ENCODE data around the gene CHN1.

CHN1 gene

GRCh38 chr2:174844295-174844708 is 160.9 kb downstream of the CHN1 start:
- ATAC-seq (replicated peaks): peak; percentile 32
- Mint-ChIP-seq H3K27ac (no peak overlapping the region), H3K4me1 (ENCODE audit: low read depth in 2 of 2) (peaks cover 0 to 2% of the 10 kb centered on the region in 2 donors), H3K27me3 (peaks cover 0 to 4% of the 10 kb centered on the region in 2 donors), H3K9me3 (no peaks in the 10 kb centered on the region), H3K4me3 (no peak overlapping the region), H3K36me3 (ENCODE audit: insufficient read depth) (no peaks in the 10 kb centered on the region)
- DNase-seq: no peak

GRCh38 chr2:174842496-174842895 is 162.7 kb downstream of the CHN1 start:
- Mint-ChIP-seq H3K36me3 (ENCODE audit: insufficient read depth) (no peaks in the 10 kb centered on the region), H3K4me3 (no peak overlapping the region), H3K9me3 (no peaks in the 10 kb centered on the region), H3K4me1 (ENCODE audit: low read depth in 2 of 2) (peaks cover 0 to 2% of the 10 kb centered on the region in 2 donors), H3K27ac (no peak overlapping the region), H3K27me3 (peaks cover 0 to 4% of the 10 kb centered on the region in 2 donors)
- no peak for ATAC-seq (replicated peaks)
- DNase-seq: no peak

GRCh38 chr2:174841936-174842335 is 163.2 kb downstream of the CHN1 start:
- Mint-ChIP-seq H3K27ac (no peak overlapping the region), H3K4me3 (no peak overlapping the region), H3K36me3 (ENCODE audit: insufficient read depth) (no peaks in the 10 kb centered on the region), H3K9me3 (no peaks in the 10 kb centered on the region), H3K4me1 (ENCODE audit: low read depth in 2 of 2) (peaks cover 0 to 2% of the 10 kb centered on the region in 2 donors), H3K27me3 (peaks cover 0 to 4% of the 10 kb centered on the region in 2 donors)
- ATAC-seq (replicated peaks) (no peak), DNase-seq (no peak)

GRCh38 chr2:174841350-174841749 is 163.8 kb downstream of the CHN1 start:
- peaks cover 0 to 4% of the 10 kb centered on the region in 2 donors for H3K27me3 Mint-ChIP-seq
- no peak overlapping the region for H3K27ac Mint-ChIP-seq
- no peaks in the 10 kb centered on the region for H3K9me3 Mint-ChIP-seq
- H3K36me3 Mint-ChIP-seq (ENCODE audit: insufficient read depth): no peaks in the 10 kb centered on the region
- H3K4me3 Mint-ChIP-seq: no peak overlapping the region
- ATAC-seq (replicated peaks): no peak
- no peak for DNase-seq
- H3K4me1 Mint-ChIP-seq (ENCODE audit: low read depth in 2 of 2): peaks cover 0 to 2% of the 10 kb centered on the region in 2 donors

- H3K4me1 Mint-ChIP-seq (ENCODE audit: low read depth in 2 of 2): peaks cover 0 to 2% of the 10 kb centered on the region in 2 donors
- no peak overlapping the region for H3K27ac Mint-ChIP-seq
- no peaks in the 10 kb centered on the region for H3K9me3 Mint-ChIP-seq
- ATAC-seq (replicated peaks): no peak
- H3K4me3 Mint-ChIP-seq: no peak overlapping the region
- no peak for DNase-seq
- H3K36me3 Mint-ChIP-seq (ENCODE audit: insufficient read depth): no peaks in the 10 kb centered on the region
- peaks cover 0 to 4% of the 10 kb centered on the region in 2 donors for H3K27me3 Mint-ChIP-seq
Observed at GRCh38 chr2:174840436-174840835, 164.7 kb downstream of the CHN1 start.

- no peak overlapping the region for H3K4me3 Mint-ChIP-seq
- no peak for DNase-seq
- H3K27me3 Mint-ChIP-seq: peaks cover 0 to 4% of the 10 kb centered on the region in 2 donors
- H3K4me1 Mint-ChIP-seq (ENCODE audit: low read depth in 2 of 2): peaks cover 0 to 2% of the 10 kb centered on the region in 2 donors
- H3K27ac Mint-ChIP-seq: no peak overlapping the region
- ATAC-seq (replicated peaks): no peak
- H3K36me3 Mint-ChIP-seq (ENCODE audit: insufficient read depth): no peaks in the 10 kb centered on the region
- H3K9me3 Mint-ChIP-seq: no peaks in the 10 kb centered on the region
Observed at GRCh38 chr2:174839662-174840061, 165.5 kb downstream of the CHN1 start.

- Mint-ChIP-seq H3K9me3 (peaks cover 0 to 8% of the 10 kb centered on the region in 2 donors), H3K27me3 (peaks cover 0 to 4% of the 10 kb centered on the region in 2 donors), H3K27ac (no peak overlapping the region), H3K4me3 (no peak overlapping the region), H3K36me3 (ENCODE audit: insufficient read depth) (no peaks in the 10 kb centered on the region), H3K4me1 (ENCODE audit: low read depth in 2 of 2) (peaks cover 7 to 9% of the 10 kb centered on the region in 2 donors)
- DNase-seq (no peak), ATAC-seq (replicated peaks) (no peak)
Observed at GRCh38 chr2:174836995-174837390, 168.2 kb downstream of the CHN1 start.

GRCh38 chr2:174836377-174836994 is 168.7 kb downstream of the CHN1 start:
- peaks cover 7 to 9% of the 10 kb centered on the region in 2 donors for H3K4me1 Mint-ChIP-seq (ENCODE audit: low read depth in 2 of 2)
- H3K9me3 Mint-ChIP-seq: peaks cover 0 to 8% of the 10 kb centered on the region in 2 donors
- DNase-seq: no peak
- H3K27ac Mint-ChIP-seq: no peak overlapping the region
- H3K27me3 Mint-ChIP-seq: peaks cover 0 to 4% of the 10 kb centered on the region in 2 donors
- ATAC-seq (replicated peaks): no peak
- H3K36me3 Mint-ChIP-seq (ENCODE audit: insufficient read depth): no peaks in the 10 kb centered on the region
- H3K4me3 Mint-ChIP-seq: no peak overlapping the region

- H3K36me3 Mint-ChIP-seq (ENCODE audit: insufficient read depth): no peaks in the 10 kb centered on the region
- H3K4me3 Mint-ChIP-seq: peak overlapping the region in 1 of 2 donors; percentile 10
- H3K27ac Mint-ChIP-seq: no peak overlapping the region
- H3K4me1 Mint-ChIP-seq (ENCODE audit: low read depth in 2 of 2): peaks cover 7 to 9% of the 10 kb centered on the region in 2 donors
- DNase-seq (no peak), ATAC-seq (replicated peaks) (no peak)
- peaks cover 0 to under 1% of the 10 kb centered on the region in 2 donors for H3K27me3 Mint-ChIP-seq
- H3K9me3 Mint-ChIP-seq: peaks cover 0 to 8% of the 10 kb centered on the region in 2 donors
Observed at GRCh38 chr2:174835797-174836255, 169.4 kb downstream of the CHN1 start.

GRCh38 chr2:174833737-174834136 is 171.4 kb downstream of the CHN1 start:
- ATAC-seq (replicated peaks) (peak; percentile 58), DNase-seq (no peak)
- Mint-ChIP-seq H3K9me3 (peaks cover 0 to 8% of the 10 kb centered on the region in 2 donors), H3K27ac (no peak overlapping the region), H3K36me3 (ENCODE audit: insufficient read depth) (no peaks in the 10 kb centered on the region), H3K4me3 (peak overlapping the region in 1 of 2 donors; percentile 7), H3K4me1 (ENCODE audit: low read depth in 2 of 2) (peaks cover 9 to 13% of the 10 kb centered on the region in 2 donors), H3K27me3 (no peaks in the 10 kb centered on the region)

GRCh38 chr2:174830561-174830960 is 174.6 kb downstream of the CHN1 start:
- ATAC-seq (replicated peaks): no peak
- Mint-ChIP-seq H3K27ac (peak overlapping the region in 1 of 2 donors; percentile 77), H3K4me3 (no peak overlapping the region), H3K4me1 (ENCODE audit: low read depth in 2 of 2) (peaks cover 9 to 13% of the 10 kb centered on the region in 2 donors), H3K36me3 (ENCODE audit: insufficient read depth) (no peaks in the 10 kb centered on the region), H3K9me3 (peaks cover 0 to 8% of the 10 kb centered on the region in 2 donors), H3K27me3 (peaks cover 0 to 5% of the 10 kb centered on the region in 2 donors)
- DNase-seq: no peak

- H3K9me3 Mint-ChIP-seq: peaks cover 0 to 8% of the 10 kb centered on the region in 2 donors
- no peak overlapping the region for H3K27ac Mint-ChIP-seq
- no peak for ATAC-seq (replicated peaks)
- H3K27me3 Mint-ChIP-seq: peaks cover 0 to 5% of the 10 kb centered on the region in 2 donors
- H3K4me3 Mint-ChIP-seq: no peak overlapping the region
- no peak for DNase-seq
- no peaks in the 10 kb centered on the region for H3K36me3 Mint-ChIP-seq (ENCODE audit: insufficient read depth)
- peaks cover 9 to 13% of the 10 kb centered on the region in 2 donors for H3K4me1 Mint-ChIP-seq (ENCODE audit: low read depth in 2 of 2)
Observed at GRCh38 chr2:174829550-174829949, 175.6 kb downstream of the CHN1 start.

- peaks cover 0 to 5% of the 10 kb centered on the region in 2 donors for H3K27me3 Mint-ChIP-seq
- no peak for DNase-seq
Observed at GRCh38 chr2:174827371-174828369, 177.5 kb downstream of the CHN1 start.

More at GRCh38 chr2:174827371-174828369, 177.5 kb downstream of the CHN1 start:
- peaks cover 0 to 6% of the 10 kb centered on the region in 2 donors for H3K4me1 Mint-ChIP-seq (ENCODE audit: low read depth in 2 of 2)
- no peak overlapping the region for H3K27ac Mint-ChIP-seq
- no peak overlapping the region for H3K4me3 Mint-ChIP-seq
- no peaks in the 10 kb centered on the region for H3K9me3 Mint-ChIP-seq
- no peak for ATAC-seq (replicated peaks)
- no peaks in the 10 kb centered on the region for H3K36me3 Mint-ChIP-seq (ENCODE audit: insufficient read depth)
